Panc1 (cell line): Measurements from ENCODE around the gene CALML4.

Experiments
- POLR2AphosphoS5 ChIP-seq: IDR thresholded peaks from 2 replicates; pipeline ENCODE4 v1.6.1; 2012; ENCODE audit warnings: mild to moderate bottlenecking, low read depth, low read length, moderate library complexity
- SIN3A ChIP-seq: IDR thresholded peaks from 2 replicates; pipeline ENCODE4 v1.6.1; 2012; ENCODE audit warnings: low read depth, mild to moderate bottlenecking, low read length, moderate library complexity, borderline replicate concordance; ENCODE audit not compliant: insufficient read depth
- TCF7L2 ChIP-seq: IDR thresholded peaks from 2 replicates; pipeline ENCODE4 v1.6.1; 2011; ENCODE audit warnings: mild to moderate bottlenecking, low read depth, low read length, inconsistent platforms
- TF ChIP-seq, protein P1 (sequence below), 2 experiments: IDR thresholded peaks; 2 replicates each; pipeline ENCODE4 v1.6.1; 2011 to 2012; ENCODE audit warnings: low read depth in 2 of 2, control low read depth in 1 of 2, low read length in 1 of 2, mild to moderate bottlenecking in 1 of 2, moderate library complexity in 1 of 2; ENCODE audit not compliant: insufficient read depth in 1 of 2
- TF ChIP-seq, protein P2 (sequence below): fragments of 450-650 bp; IDR thresholded peaks from 2 replicates; pipeline ENCODE4 v1.5.1; 2017; ENCODE audit warnings: mild to moderate bottlenecking

DNA sequence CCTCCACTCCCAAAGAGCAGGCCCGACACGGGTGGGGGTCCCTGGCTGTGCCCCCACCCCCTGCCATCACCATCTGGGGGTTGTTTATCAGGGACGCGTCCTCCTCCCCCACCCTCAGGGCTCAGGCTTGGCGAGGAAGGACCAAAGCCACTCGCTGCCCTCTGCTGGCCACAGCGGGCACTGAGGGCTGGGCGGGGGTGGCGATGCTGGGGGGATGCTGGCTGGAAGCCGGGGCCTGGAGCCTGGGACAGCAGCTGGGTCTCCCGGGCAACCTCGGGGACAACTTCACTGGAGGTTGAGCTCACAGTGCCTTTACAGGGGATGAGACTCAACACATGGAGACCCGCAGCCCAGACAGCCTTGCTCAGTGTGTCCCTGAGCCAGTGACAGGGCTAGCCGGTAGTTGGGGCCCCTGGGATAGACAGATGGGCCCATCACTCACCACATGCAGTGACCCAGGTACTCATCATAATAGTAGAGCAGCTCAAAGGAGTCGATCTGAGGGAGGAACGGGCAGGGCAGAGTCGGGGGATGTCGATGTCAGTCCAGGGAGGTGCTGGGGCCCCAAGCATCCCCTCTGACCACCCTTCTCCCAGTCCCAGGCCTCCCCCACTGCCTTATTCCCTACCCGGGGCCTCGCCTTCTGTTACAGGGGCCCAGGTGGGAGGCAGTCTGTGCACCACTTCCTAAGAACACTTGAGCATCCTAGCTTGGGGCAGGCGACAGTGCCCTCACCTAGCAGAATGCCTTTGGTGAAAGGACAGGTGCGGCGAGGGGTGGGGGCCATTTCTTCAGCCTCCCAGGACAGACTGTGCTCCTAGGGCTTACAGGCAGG, 5.9 kb upstream of the CALML4 start:
- TF ChIP-seq, protein P1, sequence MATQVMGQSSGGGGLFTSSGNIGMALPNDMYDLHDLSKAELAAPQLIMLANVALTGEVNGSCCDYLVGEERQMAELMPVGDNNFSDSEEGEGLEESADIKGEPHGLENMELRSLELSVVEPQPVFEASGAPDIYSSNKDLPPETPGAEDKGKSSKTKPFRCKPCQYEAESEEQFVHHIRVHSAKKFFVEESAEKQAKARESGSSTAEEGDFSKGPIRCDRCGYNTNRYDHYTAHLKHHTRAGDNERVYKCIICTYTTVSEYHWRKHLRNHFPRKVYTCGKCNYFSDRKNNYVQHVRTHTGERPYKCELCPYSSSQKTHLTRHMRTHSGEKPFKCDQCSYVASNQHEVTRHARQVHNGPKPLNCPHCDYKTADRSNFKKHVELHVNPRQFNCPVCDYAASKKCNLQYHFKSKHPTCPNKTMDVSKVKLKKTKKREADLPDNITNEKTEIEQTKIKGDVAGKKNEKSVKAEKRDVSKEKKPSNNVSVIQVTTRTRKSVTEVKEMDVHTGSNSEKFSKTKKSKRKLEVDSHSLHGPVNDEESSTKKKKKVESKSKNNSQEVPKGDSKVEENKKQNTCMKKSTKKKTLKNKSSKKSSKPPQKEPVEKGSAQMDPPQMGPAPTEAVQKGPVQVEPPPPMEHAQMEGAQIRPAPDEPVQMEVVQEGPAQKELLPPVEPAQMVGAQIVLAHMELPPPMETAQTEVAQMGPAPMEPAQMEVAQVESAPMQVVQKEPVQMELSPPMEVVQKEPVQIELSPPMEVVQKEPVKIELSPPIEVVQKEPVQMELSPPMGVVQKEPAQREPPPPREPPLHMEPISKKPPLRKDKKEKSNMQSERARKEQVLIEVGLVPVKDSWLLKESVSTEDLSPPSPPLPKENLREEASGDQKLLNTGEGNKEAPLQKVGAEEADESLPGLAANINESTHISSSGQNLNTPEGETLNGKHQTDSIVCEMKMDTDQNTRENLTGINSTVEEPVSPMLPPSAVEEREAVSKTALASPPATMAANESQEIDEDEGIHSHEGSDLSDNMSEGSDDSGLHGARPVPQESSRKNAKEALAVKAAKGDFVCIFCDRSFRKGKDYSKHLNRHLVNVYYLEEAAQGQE (IDR thresholded peaks at IDR 0.05; ENCODE audit: insufficient read depth in 1 of 2, low read depth in 2 of 2, low read length in 1 of 2) = no peak
- TF ChIP-seq, protein P2, sequence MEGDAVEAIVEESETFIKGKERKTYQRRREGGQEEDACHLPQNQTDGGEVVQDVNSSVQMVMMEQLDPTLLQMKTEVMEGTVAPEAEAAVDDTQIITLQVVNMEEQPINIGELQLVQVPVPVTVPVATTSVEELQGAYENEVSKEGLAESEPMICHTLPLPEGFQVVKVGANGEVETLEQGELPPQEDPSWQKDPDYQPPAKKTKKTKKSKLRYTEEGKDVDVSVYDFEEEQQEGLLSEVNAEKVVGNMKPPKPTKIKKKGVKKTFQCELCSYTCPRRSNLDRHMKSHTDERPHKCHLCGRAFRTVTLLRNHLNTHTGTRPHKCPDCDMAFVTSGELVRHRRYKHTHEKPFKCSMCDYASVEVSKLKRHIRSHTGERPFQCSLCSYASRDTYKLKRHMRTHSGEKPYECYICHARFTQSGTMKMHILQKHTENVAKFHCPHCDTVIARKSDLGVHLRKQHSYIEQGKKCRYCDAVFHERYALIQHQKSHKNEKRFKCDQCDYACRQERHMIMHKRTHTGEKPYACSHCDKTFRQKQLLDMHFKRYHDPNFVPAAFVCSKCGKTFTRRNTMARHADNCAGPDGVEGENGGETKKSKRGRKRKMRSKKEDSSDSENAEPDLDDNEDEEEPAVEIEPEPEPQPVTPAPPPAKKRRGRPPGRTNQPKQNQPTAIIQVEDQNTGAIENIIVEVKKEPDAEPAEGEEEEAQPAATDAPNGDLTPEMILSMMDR = peak; percentile 93
- no peak for TF ChIP-seq TCF7L2
- no peak for TF ChIP-seq SIN3A
- no peak for TF ChIP-seq POLR2AphosphoS5
